Loucy (cell line): Measurements from ENCODE around the gene PPP2R5C.

Experiments
- EZH2phosphoT487 ChIP-seq: fragments of 200-600 bp; IDR thresholded peaks from 2 replicates; pipeline ENCODE4 v1.6.1; 2018; ENCODE audit warnings: antibody characterized with exemption, mild to moderate bottlenecking, moderate library complexity, borderline replicate concordance
- TF ChIP-seq, protein P1 (sequence below): fragments of 200-600 bp; sonication (generic); conservative IDR thresholded peaks from 2 replicates; pipeline ENCODE4 v1.5.1; 2014; ENCODE audit warnings: mild to moderate bottlenecking, antibody characterized with exemption, low read length

DNA sequence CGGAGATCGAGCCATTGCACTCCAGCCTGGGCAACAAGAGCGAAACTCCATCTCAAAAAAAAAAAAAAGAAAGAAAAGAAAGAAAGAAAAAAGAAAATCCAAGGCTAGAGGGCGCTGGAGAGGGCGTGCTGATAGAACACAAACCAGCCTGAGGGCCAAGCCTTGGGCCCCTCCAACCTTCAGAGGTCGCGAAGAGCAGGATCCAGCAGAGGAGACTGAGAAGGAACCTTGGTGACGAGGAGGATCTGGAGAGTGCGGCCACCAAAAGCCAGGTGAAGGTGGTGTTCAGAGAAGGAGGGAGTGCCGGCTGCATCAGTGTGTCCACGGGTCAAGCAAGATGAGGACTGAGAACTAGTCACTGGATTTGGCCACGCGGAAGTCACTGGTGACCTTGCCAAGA, 198.7 kb downstream of the PPP2R5C start:
- TF ChIP-seq, protein P1, sequence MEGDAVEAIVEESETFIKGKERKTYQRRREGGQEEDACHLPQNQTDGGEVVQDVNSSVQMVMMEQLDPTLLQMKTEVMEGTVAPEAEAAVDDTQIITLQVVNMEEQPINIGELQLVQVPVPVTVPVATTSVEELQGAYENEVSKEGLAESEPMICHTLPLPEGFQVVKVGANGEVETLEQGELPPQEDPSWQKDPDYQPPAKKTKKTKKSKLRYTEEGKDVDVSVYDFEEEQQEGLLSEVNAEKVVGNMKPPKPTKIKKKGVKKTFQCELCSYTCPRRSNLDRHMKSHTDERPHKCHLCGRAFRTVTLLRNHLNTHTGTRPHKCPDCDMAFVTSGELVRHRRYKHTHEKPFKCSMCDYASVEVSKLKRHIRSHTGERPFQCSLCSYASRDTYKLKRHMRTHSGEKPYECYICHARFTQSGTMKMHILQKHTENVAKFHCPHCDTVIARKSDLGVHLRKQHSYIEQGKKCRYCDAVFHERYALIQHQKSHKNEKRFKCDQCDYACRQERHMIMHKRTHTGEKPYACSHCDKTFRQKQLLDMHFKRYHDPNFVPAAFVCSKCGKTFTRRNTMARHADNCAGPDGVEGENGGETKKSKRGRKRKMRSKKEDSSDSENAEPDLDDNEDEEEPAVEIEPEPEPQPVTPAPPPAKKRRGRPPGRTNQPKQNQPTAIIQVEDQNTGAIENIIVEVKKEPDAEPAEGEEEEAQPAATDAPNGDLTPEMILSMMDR = peak; percentile 49
- no peak for TF ChIP-seq EZH2phosphoT487
